HEK293T (cell line): Measurements from ENCODE around the gene KRTAP20-3.

Experiments used
- CTCF ChIA-PET: fragments of 350-600 bp; formaldehyde crosslinking; extraction: SDS; loops from one replicate; lab custom pipeline; 2021; ENCODE audit warnings: antibody characterized with exemption, inconsistent platforms; lab: Yijun Ruan, JAX
- POLR2A ChIA-PET: fragments of 350-600 bp; formaldehyde crosslinking; extraction: SDS; loops from one replicate; lab custom pipeline; 2020; ENCODE audit warnings: antibody characterized with exemption, inconsistent platforms; lab: Yijun Ruan, JAX
- DNase-seq: peaks from one replicate; pipeline ENCODE4 v3.0.0; 2012; ENCODE audit warnings: mixed read lengths; ENCODE audit errors: extremely low spot score
- ARNT ChIP-seq: fragments of 450-650 bp; IDR thresholded peaks from 2 replicates; pipeline ENCODE4 v1.6.1; 2017; ENCODE audit warnings: mild to moderate bottlenecking
- BHLHE40 ChIP-seq: fragments of 450-650 bp; IDR thresholded peaks from 2 replicates; pipeline ENCODE4 v1.6.1; 2016; ENCODE audit warnings: mild to moderate bottlenecking, moderate library complexity, borderline replicate concordance
- CTBP1 ChIP-seq: fragments of 450-650 bp; IDR thresholded peaks from 2 replicates; pipeline ENCODE4 v1.6.1; 2016; ENCODE audit warnings: borderline replicate concordance
- ELF4 ChIP-seq: fragments of 450-650 bp; IDR thresholded peaks from 2 replicates; pipeline ENCODE4 v1.6.1; 2017; ENCODE audit warnings: antibody characterized with exemption
- FOXA1 ChIP-seq: fragments of 450-650 bp; IDR thresholded peaks from 2 replicates; pipeline ENCODE4 v1.6.1; 2016; ENCODE audit warnings: mild to moderate bottlenecking
- FOXK2 ChIP-seq: fragments of 450-650 bp; IDR thresholded peaks from 2 replicates; pipeline ENCODE4 v1.6.1; 2016; ENCODE audit warnings: mild to moderate bottlenecking
- FOXM1 ChIP-seq: fragments of 450-650 bp; IDR thresholded peaks from 2 replicates; pipeline ENCODE4 v1.6.1; 2017; ENCODE audit warnings: mild to moderate bottlenecking, borderline replicate concordance
- HDGF ChIP-seq: fragments of 450-650 bp; IDR thresholded peaks from 2 replicates; pipeline ENCODE4 v1.6.1; 2017; ENCODE audit warnings: antibody characterized with exemption, borderline replicate concordance
- L3MBTL2 ChIP-seq: fragments of 450-650 bp; conservative IDR thresholded peaks from 2 replicates; pipeline ENCODE4 v1.6.1; 2016; ENCODE audit warnings: mild to moderate bottlenecking
- LEF1 ChIP-seq: fragments of 450-650 bp; IDR thresholded peaks from 2 replicates; pipeline ENCODE4 v1.6.1; 2017; ENCODE audit warnings: mild to moderate bottlenecking, borderline replicate concordance
- NFRKB ChIP-seq: fragments of 450-650 bp; IDR thresholded peaks from 2 replicates; pipeline ENCODE4 v1.6.1; 2016; ENCODE audit warnings: mild to moderate bottlenecking, moderate library complexity
- PKNOX1 ChIP-seq: fragments of 450-650 bp; IDR thresholded peaks from 2 replicates; pipeline ENCODE4 v1.6.1; 2016
- SP1 ChIP-seq: fragments of 450-650 bp; IDR thresholded peaks from 2 replicates; pipeline ENCODE4 v1.6.1; 2017
- SUZ12 ChIP-seq: fragments of 450-650 bp; IDR thresholded peaks from 2 replicates; pipeline ENCODE4 v1.6.1; 2016; ENCODE audit warnings: mild to moderate bottlenecking
- TARDBP ChIP-seq: fragments of 450-650 bp; IDR thresholded peaks from 2 replicates; pipeline ENCODE4 v1.6.1; 2016
- ZNF384 ChIP-seq: fragments of 450-650 bp; IDR thresholded peaks from 2 replicates; pipeline ENCODE4 v1.6.1; 2016

KRTAP20-3 gene

DNA sequence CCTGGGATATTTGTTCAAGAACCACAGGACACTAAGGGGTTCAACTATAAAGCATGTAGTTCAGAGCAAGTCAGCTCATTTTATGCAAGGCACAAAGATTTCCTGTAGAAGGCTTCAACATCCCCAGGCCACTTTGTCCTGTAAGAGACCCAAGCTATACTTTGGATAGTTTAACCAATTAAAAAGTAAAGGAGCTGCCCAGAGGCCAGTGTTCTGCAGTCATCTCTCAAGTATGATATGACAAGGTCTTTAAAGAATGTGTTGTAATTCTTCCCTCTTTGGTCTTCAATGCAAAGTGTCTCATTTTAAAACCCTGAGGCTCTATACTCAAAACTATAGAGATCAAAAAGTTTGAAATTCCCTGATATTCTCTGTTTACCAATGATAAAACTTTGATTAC lies 34.1 kb downstream of the KRTAP20-3 start:
- CTCF ChIA-PET = no interaction called here
- POLR2A ChIA-PET = no interaction called here

GRCh38 chr21:30680586-30680985 lies 37.9 kb downstream of the KRTAP20-3 start:
- TF ChIP-seq NFRKB (no peak), PKNOX1 (no peak), SP1 (no peak), CTBP1 (no peak), FOXM1 (no peak), LEF1 (no peak), ZNF384 (no peak), FOXA1 (no peak), TARDBP (no peak), ARNT (no peak), BHLHE40 (no peak), ELF4 (no peak), SUZ12 (no peak), FOXK2 (no peak), HDGF (no peak), L3MBTL2 (no peak)
- ChIA-PET CTCF (no interaction called here), POLR2A (no interaction called here)
- DNase-seq = no peak

More for the DNA sequence above, 34.1 kb downstream of the KRTAP20-3 start:
- no peak for TF ChIP-seq SUZ12
- no peak for TF ChIP-seq TARDBP
- TF ChIP-seq ZNF384 = no peak
- TF ChIP-seq ELF4 = no peak
- TF ChIP-seq L3MBTL2 = no peak
- no peak for TF ChIP-seq FOXA1
- TF ChIP-seq LEF1 = no peak
- no peak for TF ChIP-seq ARNT
- TF ChIP-seq PKNOX1 = no peak
- no peak for TF ChIP-seq NFRKB
- TF ChIP-seq HDGF = no peak
- TF ChIP-seq BHLHE40 = no peak
- TF ChIP-seq FOXM1 = no peak
- TF ChIP-seq SP1 = no peak
- TF ChIP-seq CTBP1 = no peak
- TF ChIP-seq FOXK2 = no peak
- no peak for DNase-seq

- no peak for DNase-seq
- ChIA-PET CTCF (interaction anchor here (0.6 kb wide), 1 partner anchor 155 kb away, joined by 3 read pairs; no protein-coding TSS in a partner anchor), POLR2A (no interaction called here)
- TF ChIP-seq ZNF384 (no peak), SUZ12 (no peak), ELF4 (no peak), NFRKB (no peak), BHLHE40 (no peak), L3MBTL2 (no peak), FOXK2 (no peak)
Observed at GRCh38 chr21:30684506-30684905, 41.8 kb downstream of the KRTAP20-3 start.

DNA sequence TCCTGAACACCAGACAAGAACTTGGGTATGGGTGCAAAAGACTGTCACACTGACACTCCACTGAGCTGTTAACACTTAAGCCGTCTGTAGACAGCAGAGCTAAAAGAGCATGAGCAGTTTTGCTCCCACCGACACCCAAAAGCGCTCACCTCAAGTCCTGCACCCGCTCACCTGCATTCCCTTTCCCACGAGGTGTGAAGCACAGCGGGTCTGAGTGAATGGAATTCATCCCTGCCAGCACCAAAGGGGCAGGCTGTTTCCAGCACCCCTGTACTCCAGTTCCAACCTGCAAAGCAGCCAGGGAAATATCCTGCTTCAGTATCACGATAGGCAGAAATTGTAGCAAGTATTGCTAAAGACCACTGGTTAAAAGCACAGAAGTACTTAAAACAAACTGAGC lies 47.2 kb downstream of the KRTAP20-3 start:
- TF ChIP-seq FOXK2 = no peak
- TF ChIP-seq LEF1 = no peak
- no peak for TF ChIP-seq ZNF384
- no peak for TF ChIP-seq CTBP1
- no peak for TF ChIP-seq FOXM1
- TF ChIP-seq TARDBP = no peak
- no peak for TF ChIP-seq FOXA1
- no peak for TF ChIP-seq HDGF
- no peak for TF ChIP-seq PKNOX1
- POLR2A ChIA-PET = no interaction called here
- CTCF ChIA-PET = no interaction called here
- DNase-seq = no peak
